Neural crest cell (in vitro differentiated cells): ENCODE data around the gene TNKS2. TPM values are rescaled to one million over a fixed set of nuclear protein-coding genes. Genes with fewer than 3 reads are reported as not detected.
"Not testable (repeated sequence)": the region's sequence is repeated elsewhere in the genome, so short reads cannot be mapped to it uniquely, and the experiment has no call there.

Source experiments
- DNase-seq: peaks from one replicate; pipeline ENCODE4 v3.0.0; 2021; ENCODE audit warnings: low read depth, mixed read lengths, low spot score
- H3K27ac Mint-ChIP-seq: one replicate; pipeline ENCODE4 v1.8.0; 2021; ENCODE audit warnings: mild to moderate bottlenecking, mixed read lengths; ENCODE audit not compliant: unreplicated experiment
- H3K27me3 Mint-ChIP-seq: 2 replicates; pipeline ENCODE4 v1.8.0; 2021; ENCODE audit warnings: low read depth, mild to moderate bottlenecking, mixed read lengths
- H3K36me3 Mint-ChIP-seq: 2 replicates; pipeline ENCODE4 v1.8.0; 2021; ENCODE audit warnings: low read depth, mild to moderate bottlenecking, mixed read lengths
- H3K4me1 Mint-ChIP-seq: 2 replicates; pipeline ENCODE4 v1.8.0; 2021; ENCODE audit warnings: mixed read lengths
- H3K4me3 Mint-ChIP-seq: one replicate; pipeline ENCODE4 v1.8.0; 2021; ENCODE audit warnings: mild to moderate bottlenecking, mixed read lengths
- H3K9me3 Mint-ChIP-seq: 2 replicates; pipeline ENCODE4 v1.8.0; 2021; ENCODE audit warnings: mixed read lengths
- CTCF ChIP-seq: fragments of 200-600 bp; sonication (generic); conservative IDR thresholded peaks from 2 replicates; pipeline ENCODE4 v1.5.0; 2021; ENCODE audit warnings: antibody characterized with exemption, mild to moderate bottlenecking
- total RNA-seq: library from RNA; stranded (reverse); gene quantifications from 2 replicates; pipeline ENCODE4 v1.2.1, GENCODE V29; 2021

Gene TNKS2
- total RNA-seq, 1 donor from 2014 or later, result 44.5 TPM

DNA sequence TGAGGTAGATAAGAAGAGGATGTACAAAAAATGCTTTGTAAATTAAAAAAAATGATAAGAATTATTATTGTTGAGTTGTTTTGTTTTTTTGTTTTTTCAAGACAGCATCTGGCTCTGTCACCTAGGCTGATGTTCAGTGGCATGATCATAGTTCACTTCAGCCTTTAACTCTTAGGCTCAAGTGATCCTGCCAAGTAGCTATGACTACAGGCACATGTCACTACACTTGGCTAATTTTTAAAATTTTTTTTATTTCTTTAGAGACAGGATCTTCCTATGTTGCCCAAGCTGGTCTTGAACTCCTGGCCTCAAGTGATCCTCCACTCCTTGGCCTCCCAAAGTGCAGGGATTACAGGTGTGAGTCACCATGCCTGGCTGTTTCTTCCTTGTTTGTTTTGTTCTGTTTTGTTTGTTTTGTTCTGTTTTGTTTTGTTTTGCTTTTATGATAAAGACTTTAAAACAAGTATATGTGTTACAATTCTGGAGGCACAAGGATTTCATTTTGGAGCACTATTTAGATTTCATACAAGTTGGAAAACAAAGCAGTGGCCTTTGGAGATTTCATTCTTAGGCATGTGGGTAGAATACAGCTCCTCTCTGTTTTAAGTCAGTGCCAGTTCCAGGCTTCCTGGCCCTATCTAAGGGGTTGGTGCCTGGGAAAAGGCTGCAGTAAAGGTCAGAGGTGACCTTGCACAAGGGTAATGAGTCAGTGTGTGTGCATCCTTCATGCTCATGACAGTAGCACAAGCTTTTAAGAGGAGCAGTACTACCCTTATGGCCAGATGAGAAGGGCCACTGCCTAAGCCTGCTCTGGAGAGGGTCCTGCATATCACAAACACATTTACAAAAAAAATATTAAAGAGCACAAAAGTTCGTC, 93.1 kb downstream of the TNKS2 start:
- no peak for TF ChIP-seq CTCF
- peak overlapping the region; percentile 42 for H3K4me3 Mint-ChIP-seq
- peaks cover 60% of the 10 kb centered on the region for H3K4me1 Mint-ChIP-seq
- peaks cover 3% of the 10 kb centered on the region for H3K9me3 Mint-ChIP-seq
- no peak for DNase-seq
- H3K36me3 Mint-ChIP-seq, result no peaks in the 10 kb centered on the region
- peak overlapping the region; percentile 92 for H3K27ac Mint-ChIP-seq
- H3K27me3 Mint-ChIP-seq, result no peaks in the 10 kb centered on the region

GRCh38 chr10:91893051-91893450, 94.8 kb downstream of the TNKS2 start:
- H3K4me3 Mint-ChIP-seq, result no peak overlapping the region
- peaks cover 3% of the 10 kb centered on the region for H3K9me3 Mint-ChIP-seq
- H3K27ac Mint-ChIP-seq, result no peak overlapping the region
- peaks cover 66% of the 10 kb centered on the region for H3K4me1 Mint-ChIP-seq
- TF ChIP-seq CTCF, result no peak
- no peaks in the 10 kb centered on the region for H3K36me3 Mint-ChIP-seq
- H3K27me3 Mint-ChIP-seq, result no peaks in the 10 kb centered on the region
- DNase-seq, result no peak

DNA sequence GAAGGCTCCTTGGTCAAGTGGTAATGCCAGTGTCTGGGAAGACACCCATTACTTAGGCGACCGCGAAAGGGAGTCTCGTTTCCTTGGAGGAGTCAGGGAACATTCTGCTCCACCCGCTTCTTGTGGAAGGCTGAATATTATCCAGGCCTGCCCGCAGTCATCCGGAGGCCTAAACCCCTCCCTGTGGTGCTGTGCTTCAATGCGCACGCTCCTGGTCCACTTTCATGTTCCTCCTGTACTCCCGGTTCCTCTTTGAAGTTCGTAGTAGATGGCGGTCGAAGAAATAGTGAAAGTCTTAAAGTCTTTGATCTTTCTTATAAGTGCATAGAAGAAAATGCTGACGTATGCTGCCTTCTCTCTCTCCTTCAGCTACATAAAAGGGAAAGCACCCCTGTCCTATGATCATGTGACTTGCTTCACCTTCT, 96.0 kb downstream of the TNKS2 start:
- H3K4me3 Mint-ChIP-seq, result peak overlapping the region; percentile 32
- DNase-seq, H3K36me3 Mint-ChIP-seq, H3K27me3 Mint-ChIP-seq, H3K9me3 Mint-ChIP-seq: not testable (repeated sequence)
- H3K27ac Mint-ChIP-seq, result peak overlapping the region; percentile 87
- peaks cover 68% of the 10 kb centered on the region for H3K4me1 Mint-ChIP-seq

GRCh38 chr10:91896212-91896756, 98.1 kb downstream of the TNKS2 start:
- no peaks in the 10 kb centered on the region for H3K27me3 Mint-ChIP-seq
- no peak for TF ChIP-seq CTCF
- H3K4me1 Mint-ChIP-seq, result peaks cover 61% of the 10 kb centered on the region
- no peak for DNase-seq
- H3K9me3 Mint-ChIP-seq, result peaks cover 6% of the 10 kb centered on the region
- H3K36me3 Mint-ChIP-seq, result peaks cover 6% of the 10 kb centered on the region
- peak overlapping the region; percentile 90 for H3K27ac Mint-ChIP-seq
- peak overlapping the region; percentile 36 for H3K4me3 Mint-ChIP-seq

GRCh38 chr10:91897421-91897820, 99.2 kb downstream of the TNKS2 start:
- no peak for TF ChIP-seq CTCF
- peak overlapping the region; percentile 90 for H3K27ac Mint-ChIP-seq
- H3K4me1 Mint-ChIP-seq, result peaks cover 64% of the 10 kb centered on the region
- DNase-seq, result no peak
- no peaks in the 10 kb centered on the region for H3K27me3 Mint-ChIP-seq
- H3K4me3 Mint-ChIP-seq, result peak overlapping the region; percentile 36
- peaks cover 11% of the 10 kb centered on the region for H3K36me3 Mint-ChIP-seq
- peaks cover 6% of the 10 kb centered on the region for H3K9me3 Mint-ChIP-seq
